Peyer's patch (tissue), 4 donors: Measurements from ENCODE around the gene CERS2.

Experiments used
- POLR2A ChIP-seq, 2 donors: fragments of 450-650 bp; IDR thresholded peaks; one replicate each; pipeline ENCODE4 v1.5.1; 2017; ENCODE audit warnings: antibody characterized with exemption in 2 of 2, mild to moderate bottlenecking in 2 of 2, moderate library complexity in 2 of 2
- TF ChIP-seq, protein P1 (sequence below), 6 experiments: fragments of 450-650 bp in 4 of 6; fragments of 200-600 bp in 2 of 6; sonication (generic) in 1 of 6; IDR thresholded peaks; one replicate each; pipeline ENCODE4 v1.5.1; 2017 to 2019; ENCODE audit warnings: antibody characterized with exemption in 6 of 6, mild to moderate bottlenecking in 3 of 6, moderate library complexity in 1 of 6

DNA sequence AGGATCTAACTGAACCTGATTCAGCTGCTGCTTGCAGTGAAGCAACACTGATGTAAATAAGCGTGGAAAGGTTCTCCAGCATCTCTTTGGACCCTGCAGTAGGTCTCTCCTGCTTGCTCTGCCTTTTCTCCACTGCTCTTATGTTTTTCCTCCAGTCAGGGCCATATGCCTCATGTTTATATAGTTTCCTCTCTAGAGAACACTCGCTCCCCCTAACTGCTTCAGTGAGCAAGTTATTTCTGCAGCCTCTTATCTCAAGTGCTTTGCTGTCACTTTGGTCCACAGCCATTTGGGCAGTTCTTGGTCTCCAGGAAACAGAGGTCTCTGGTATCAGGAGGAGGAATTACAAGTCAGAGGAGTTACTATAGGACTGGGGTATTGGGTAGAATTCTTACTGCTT, 38.9 kb upstream of the CERS2 start:
- no peak for TF ChIP-seq POLR2A (IDR thresholded peaks at IDR 0.05)
- TF ChIP-seq, protein P1, sequence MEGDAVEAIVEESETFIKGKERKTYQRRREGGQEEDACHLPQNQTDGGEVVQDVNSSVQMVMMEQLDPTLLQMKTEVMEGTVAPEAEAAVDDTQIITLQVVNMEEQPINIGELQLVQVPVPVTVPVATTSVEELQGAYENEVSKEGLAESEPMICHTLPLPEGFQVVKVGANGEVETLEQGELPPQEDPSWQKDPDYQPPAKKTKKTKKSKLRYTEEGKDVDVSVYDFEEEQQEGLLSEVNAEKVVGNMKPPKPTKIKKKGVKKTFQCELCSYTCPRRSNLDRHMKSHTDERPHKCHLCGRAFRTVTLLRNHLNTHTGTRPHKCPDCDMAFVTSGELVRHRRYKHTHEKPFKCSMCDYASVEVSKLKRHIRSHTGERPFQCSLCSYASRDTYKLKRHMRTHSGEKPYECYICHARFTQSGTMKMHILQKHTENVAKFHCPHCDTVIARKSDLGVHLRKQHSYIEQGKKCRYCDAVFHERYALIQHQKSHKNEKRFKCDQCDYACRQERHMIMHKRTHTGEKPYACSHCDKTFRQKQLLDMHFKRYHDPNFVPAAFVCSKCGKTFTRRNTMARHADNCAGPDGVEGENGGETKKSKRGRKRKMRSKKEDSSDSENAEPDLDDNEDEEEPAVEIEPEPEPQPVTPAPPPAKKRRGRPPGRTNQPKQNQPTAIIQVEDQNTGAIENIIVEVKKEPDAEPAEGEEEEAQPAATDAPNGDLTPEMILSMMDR (IDR thresholded peaks at IDR 0.05): peak in 1 of 6 experiments; percentile 6
